HG03571 (cell line): ENCODE data around the gene CAPN11.
"Not testable (repeated sequence)": the region's sequence is repeated elsewhere in the genome, so short reads cannot be mapped to it uniquely, and the experiment has no call there.

ENCODE experiments used
- ATAC-seq: cut with Tn5 transposase; IDR thresholded peaks from one replicate; pipeline ENCODE4 v1.9.1; 2021; ENCODE audit not compliant: unreplicated experiment

CAPN11 gene

GRCh38 chr6:44179648-44180047, 21.0 kb downstream of the CAPN11 start:
- ATAC-seq = no peak

GRCh38 chr6:44180406-44180805, 21.8 kb downstream of the CAPN11 start:
- ATAC-seq = no peak

DNA sequence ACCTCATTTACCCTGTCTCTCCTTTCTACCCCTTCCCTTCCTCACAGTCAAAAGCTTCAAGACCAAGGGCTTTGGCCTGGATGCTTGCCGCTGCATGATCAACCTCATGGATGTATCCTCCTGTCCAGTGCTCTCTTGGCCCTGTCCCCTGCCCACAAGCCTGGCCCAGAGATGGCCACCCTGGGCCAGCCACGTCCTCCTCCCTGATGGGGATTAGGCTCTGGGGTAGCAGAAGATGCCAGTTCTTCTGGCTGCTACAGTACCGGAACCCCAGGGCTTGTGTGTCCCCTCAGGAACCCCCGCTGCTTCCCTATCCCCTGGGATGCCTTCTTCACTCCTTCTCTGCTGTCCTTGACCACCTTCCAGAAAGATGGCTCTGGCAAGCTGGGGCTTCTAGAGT, 22.3 kb downstream of the CAPN11 start:
- ATAC-seq = no peak

DNA sequence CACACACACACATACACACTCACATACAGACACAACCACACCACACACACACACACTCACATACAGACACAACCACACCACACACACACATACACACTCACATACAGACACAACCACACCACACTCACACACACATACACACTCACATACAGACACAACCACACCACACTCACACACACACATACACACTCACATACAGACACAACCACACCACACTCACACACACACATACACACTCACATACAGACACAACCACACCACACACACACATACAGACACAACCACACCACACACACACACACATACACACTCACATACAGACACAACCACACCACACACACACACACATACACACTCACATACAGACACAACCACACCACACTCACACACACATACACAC, 23.2 kb downstream of the CAPN11 start:
- not testable (repeated sequence) for ATAC-seq

DNA sequence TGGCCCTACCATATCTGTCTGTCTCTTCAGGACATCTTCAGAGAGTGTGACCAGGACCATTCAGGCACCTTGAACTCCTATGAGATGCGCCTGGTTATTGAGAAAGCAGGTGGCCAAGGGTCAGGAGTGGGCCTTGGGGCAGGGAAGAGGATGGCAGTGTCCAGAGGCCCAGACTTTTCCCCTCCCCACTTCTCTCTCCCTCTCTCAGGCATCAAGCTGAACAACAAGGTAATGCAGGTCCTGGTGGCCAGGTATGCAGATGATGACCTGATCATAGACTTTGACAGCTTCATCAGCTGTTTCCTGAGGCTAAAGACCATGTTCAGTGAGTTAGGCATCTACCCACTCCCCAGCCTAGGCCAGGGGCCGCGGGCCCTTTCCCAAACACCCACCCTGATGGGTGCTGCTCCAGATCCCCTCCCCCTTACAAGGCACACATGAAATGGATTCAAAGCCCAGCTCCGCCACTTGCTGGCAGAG, 24.3 kb downstream of the CAPN11 start:
- ATAC-seq = no peak

- ATAC-seq = no peak
These were observed 25.2 kb downstream of the CAPN11 start for GRCh38 chr6:44183783-44184182.

DNA sequence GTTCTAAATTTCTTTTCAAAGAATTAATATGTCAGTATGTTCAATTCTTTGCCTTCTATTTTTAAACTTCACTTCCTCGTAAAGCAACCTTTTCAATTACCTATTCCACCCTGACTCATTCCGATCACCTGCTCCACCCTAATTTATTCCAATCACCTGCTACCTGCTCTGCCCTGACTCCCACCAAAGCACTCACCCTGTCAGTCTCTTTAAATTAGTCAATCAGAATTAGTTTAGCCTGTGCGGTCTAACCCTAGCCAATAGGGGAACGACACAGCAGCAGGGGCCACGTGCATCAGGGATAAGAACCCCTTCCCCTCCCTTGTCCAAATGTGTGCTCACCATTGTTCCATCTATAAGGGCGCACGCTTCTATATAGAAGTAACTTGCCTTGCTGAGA, 26.7 kb downstream of the CAPN11 start:
- not testable (repeated sequence) for ATAC-seq

DNA sequence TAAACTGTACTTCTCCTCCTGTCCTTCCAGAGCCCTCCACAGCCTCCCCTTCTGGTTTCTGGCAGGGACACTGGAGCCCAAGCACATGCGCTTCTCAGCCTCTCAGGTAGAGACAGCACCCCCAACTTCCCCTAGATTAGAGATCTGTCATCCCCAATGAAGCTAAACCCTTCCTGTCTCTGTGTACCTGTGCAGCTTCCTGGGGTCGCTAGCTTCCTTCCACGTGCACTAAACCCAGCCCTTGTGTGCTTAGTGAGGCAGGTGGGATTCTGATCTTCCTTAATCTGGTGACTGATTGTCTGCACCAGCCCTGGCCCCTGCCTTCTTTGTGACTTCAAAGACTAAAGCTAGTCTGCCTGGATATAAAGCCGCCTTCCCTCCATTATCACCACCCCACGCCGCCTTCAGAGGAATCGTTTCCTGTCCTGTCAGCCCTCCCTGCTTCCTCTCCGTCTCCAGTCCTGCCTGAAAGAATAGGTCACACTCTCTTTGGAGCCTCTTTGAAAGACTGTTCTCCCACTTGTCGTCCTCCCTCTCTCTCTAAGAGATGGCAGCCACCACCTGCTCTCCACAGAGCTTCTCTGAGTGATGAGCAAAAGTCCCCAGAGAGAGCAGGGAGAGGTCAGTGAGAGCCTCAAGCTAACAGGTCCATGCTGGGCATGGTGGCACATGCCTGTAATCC, 27.5 kb downstream of the CAPN11 start:
- ATAC-seq = no peak

GRCh38 chr6:44186635-44187025, 28.0 kb downstream of the CAPN11 start:
- no peak for ATAC-seq

- ATAC-seq = no peak
These were observed 30.2 kb downstream of the CAPN11 start for GRCh38 chr6:44188819-44189218.

DNA sequence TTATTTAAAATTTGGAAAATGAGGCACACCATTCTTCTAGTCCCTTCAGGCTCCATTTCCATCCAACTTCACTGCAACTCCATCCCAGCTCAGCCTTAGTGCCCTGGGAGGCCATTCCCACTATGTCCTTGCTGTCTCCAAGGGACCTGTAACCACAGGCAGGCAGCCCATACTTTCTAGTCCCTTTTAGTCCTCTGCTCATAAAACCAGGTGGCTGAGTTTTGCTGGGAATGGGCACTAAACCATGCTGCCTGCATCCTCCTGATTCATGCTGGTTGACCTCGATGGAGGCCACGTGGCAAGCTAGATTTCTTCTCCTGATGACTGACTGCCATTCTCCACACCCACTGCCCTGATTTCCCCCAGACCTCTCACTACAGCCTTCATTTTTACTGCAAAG, 30.6 kb downstream of the CAPN11 start:
- no peak for ATAC-seq

DNA sequence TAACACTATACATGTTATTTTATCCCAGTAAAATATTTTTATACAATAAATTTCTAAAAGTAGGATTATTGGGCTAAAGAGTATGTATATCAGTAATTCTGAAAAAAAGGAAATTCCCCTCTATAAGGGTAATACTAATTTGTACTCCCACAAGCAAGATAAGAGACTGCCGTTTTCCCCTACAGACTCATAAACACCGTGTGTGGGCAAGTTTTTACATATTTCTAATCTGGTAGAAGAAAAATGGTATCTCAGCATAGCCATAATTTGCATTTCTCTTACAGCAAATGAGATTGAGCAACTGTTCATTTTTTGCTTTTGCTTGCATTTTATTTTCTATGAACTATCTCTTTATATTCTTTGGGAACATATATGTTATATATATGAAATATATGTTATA, 32.1 kb downstream of the CAPN11 start:
- no peak for ATAC-seq

DNA sequence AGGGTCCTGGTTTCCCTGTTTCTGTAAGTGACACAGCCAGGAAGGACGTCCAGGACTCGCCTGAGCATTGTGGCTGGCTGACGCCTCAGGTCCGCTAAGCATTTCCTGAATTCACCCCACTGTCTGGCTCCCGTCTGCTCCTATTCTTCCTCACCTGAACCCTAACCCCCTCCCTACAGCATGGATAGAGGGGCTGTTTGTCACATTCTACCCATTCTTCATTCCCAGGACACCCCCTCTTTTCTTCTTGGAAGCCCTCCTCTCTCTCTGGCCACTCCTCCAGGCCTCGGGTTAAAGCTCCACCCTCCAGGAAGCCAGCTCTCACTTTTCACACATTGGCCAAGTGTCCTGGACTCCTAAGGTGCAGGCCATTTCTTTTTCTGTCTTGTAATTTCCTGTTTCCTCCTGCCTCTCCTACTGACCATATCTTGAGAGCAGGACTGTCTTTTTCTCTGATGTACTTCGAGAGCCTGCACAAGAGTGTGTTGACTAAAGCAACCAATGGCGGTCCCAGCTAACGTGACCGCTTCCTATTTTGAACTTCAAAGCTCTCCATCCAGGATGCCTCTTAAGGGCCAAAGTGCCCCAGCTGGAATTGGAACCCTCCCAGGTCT, 33.9 kb downstream of the CAPN11 start:
- ATAC-seq = no peak

GRCh38 chr6:44193307-44193910, 34.8 kb downstream of the CAPN11 start:
- no peak for ATAC-seq

GRCh38 chr6:44194326-44194725, 35.7 kb downstream of the CAPN11 start:
- ATAC-seq = no peak

DNA sequence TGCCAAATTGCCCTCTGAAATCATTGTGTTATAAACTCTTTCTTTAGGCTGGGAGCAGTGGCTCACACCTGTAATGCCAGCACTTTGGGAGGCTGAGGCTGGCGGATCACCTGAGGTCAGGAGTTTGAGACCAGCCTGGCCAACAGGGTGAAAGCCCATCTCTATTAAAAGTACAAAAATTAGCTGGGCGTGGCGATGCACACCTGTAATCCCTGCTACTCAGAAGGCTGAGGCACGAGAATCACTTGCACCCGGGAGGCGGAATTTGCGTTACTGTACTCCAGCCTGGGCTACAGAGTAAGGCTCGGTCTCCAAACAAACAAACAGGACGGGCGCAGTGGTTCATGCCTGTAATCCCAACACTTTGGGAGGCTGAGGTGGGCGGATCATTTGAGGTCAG, 37.7 kb downstream of the CAPN11 start:
- ATAC-seq = not testable (repeated sequence)

- no peak for ATAC-seq
These were observed 40.1 kb downstream of the CAPN11 start for GRCh38 chr6:44198684-44199083.

GRCh38 chr6:44199883-44200282, 41.3 kb downstream of the CAPN11 start:
- no peak for ATAC-seq

DNA sequence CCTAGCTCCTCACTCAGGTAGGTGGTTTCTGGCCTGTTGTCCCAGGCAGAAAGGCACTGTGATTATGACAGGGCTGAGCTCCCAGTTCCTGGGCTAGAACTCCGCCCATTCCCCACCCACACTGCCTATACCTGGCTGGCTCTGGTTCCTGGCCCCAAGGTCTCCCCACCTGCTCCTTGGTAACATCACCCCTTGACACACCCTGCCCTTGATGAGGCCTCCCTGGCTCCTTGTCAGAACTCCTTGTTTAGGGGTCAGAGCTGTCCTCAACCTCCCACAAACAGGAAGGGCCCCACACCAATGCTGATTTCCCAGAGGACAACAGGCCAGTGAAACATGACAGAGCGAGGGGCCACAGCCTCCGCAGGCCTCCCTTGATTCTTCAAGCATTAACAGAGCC, 42.6 kb downstream of the CAPN11 start:
- no peak for ATAC-seq

DNA sequence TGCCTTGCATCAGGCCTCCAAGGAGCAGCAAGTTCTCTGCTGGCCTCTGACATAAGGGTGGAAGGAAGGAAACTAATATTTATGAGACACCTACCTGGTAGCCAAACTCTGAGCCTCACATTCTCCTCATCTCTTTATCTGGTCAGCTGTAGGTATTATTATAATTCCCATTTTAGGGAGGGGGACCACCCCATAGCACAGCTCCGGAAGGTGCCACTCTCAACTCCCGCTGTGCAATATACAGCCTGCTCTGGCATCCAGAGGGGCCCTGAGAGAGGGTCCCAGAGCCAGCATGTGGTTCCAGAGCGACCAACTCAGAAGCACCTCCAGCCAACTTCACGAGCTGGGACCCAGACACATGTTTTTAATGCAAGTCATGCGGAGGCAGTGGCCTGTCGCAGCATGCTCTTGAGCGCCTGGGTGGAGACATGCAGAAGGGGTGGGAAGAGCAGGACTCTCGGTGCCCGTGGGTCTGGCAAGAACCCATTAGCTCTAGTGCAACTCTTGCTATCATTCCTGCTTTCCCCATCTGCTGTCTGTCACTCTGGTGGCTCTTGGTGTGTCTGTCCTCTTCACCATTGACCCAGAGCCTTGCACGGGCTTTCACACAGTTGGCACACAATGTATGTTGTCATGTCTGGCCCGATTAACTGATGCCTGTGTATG, 43.2 kb downstream of the CAPN11 start:
- ATAC-seq = no peak

GRCh38 chr6:44202332-44202971, 43.8 kb downstream of the CAPN11 start:
- ATAC-seq = no peak
